ENCODE measurements around the gene GFI1B.

DNA sequence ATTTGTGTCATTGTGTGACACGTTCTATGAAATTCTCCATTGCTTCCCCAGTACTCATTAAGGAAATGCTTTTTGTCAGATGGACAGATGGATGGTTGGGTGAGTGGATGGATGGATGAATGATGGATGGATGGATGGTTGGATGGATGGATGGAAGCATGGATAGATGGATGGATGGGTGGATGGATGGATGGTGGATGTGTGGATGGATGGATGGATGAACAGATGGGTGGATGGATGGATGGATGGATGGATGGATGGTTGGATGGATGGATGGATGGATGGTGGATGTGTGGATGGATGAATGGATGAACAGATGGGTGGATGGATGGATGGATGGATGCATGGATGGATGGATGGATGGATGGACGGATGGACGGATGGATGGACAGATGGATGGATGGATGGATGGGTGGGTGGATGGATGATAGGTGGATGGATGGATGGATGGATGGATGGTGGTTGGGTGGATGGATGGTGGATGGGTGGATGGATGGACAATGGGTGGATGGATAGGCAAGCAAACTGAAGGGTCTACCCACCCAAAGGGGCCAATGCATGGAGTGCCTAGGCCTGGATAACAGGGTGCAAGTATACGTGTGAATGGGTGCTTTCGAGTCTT is 28.3 kb downstream of the GFI1B start:
- TF ChIP-seq, protein P1, sequence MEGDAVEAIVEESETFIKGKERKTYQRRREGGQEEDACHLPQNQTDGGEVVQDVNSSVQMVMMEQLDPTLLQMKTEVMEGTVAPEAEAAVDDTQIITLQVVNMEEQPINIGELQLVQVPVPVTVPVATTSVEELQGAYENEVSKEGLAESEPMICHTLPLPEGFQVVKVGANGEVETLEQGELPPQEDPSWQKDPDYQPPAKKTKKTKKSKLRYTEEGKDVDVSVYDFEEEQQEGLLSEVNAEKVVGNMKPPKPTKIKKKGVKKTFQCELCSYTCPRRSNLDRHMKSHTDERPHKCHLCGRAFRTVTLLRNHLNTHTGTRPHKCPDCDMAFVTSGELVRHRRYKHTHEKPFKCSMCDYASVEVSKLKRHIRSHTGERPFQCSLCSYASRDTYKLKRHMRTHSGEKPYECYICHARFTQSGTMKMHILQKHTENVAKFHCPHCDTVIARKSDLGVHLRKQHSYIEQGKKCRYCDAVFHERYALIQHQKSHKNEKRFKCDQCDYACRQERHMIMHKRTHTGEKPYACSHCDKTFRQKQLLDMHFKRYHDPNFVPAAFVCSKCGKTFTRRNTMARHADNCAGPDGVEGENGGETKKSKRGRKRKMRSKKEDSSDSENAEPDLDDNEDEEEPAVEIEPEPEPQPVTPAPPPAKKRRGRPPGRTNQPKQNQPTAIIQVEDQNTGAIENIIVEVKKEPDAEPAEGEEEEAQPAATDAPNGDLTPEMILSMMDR (IDR thresholded peaks at IDR 0.05) = no peak
- no peak for TF ChIP-seq POLR2A (IDR thresholded peaks at IDR 0.05)

All from adrenal gland (tissue), 5 donors.